Osteocyte (in vitro differentiated cells): ENCODE measurements around the gene RNF133. TPM values are rescaled to one million over a fixed set of nuclear protein-coding genes. Genes with fewer than 3 reads are reported as not detected.
"Not testable (repeated sequence)": the region's sequence is repeated elsewhere in the genome, so short reads cannot be mapped to it uniquely, and the experiment has no call there.

Experiments
- DNase-seq: peaks from one replicate; pipeline ENCODE4 v3.0.0; 2021; ENCODE audit warnings: mixed read lengths; ENCODE audit not compliant: unreplicated experiment; ENCODE audit errors: extremely low spot score
- H3K27ac Mint-ChIP-seq: one replicate; pipeline ENCODE4 v1.8.0; 2021; ENCODE audit warnings: mild to moderate bottlenecking, mixed read lengths; ENCODE audit not compliant: unreplicated experiment
- H3K27me3 Mint-ChIP-seq: one replicate; pipeline ENCODE4 v1.8.0; 2021; ENCODE audit warnings: mixed read lengths; ENCODE audit not compliant: unreplicated experiment
- H3K36me3 Mint-ChIP-seq: one replicate; pipeline ENCODE4 v1.8.0; 2021; ENCODE audit warnings: mixed read lengths; ENCODE audit not compliant: unreplicated experiment
- H3K4me1 Mint-ChIP-seq: one replicate; pipeline ENCODE4 v1.8.0; 2021; ENCODE audit warnings: mixed read lengths; ENCODE audit not compliant: unreplicated experiment
- H3K4me3 Mint-ChIP-seq: one replicate; pipeline ENCODE4 v1.8.0; 2021; ENCODE audit warnings: mild to moderate bottlenecking, moderate library complexity, mixed read lengths; ENCODE audit not compliant: unreplicated experiment
- H3K9me3 Mint-ChIP-seq: one replicate; pipeline ENCODE4 v1.8.0; 2021; ENCODE audit warnings: mixed read lengths; ENCODE audit not compliant: unreplicated experiment
- total RNA-seq: library from RNA; stranded (reverse); gene quantifications from 2 replicates; pipeline ENCODE4 v1.2.1, GENCODE V29; 2021
- TF ChIP-seq, protein P1 (sequence below): fragments of 200-600 bp; sonication (generic); IDR thresholded peaks from 2 replicates; pipeline ENCODE4 v1.5.0; 2021; ENCODE audit warnings: antibody characterized with exemption, mild to moderate bottlenecking, moderate library complexity

Gene RNF133
- total RNA-seq, 1 donor from 2014 or later = not detected

DNA sequence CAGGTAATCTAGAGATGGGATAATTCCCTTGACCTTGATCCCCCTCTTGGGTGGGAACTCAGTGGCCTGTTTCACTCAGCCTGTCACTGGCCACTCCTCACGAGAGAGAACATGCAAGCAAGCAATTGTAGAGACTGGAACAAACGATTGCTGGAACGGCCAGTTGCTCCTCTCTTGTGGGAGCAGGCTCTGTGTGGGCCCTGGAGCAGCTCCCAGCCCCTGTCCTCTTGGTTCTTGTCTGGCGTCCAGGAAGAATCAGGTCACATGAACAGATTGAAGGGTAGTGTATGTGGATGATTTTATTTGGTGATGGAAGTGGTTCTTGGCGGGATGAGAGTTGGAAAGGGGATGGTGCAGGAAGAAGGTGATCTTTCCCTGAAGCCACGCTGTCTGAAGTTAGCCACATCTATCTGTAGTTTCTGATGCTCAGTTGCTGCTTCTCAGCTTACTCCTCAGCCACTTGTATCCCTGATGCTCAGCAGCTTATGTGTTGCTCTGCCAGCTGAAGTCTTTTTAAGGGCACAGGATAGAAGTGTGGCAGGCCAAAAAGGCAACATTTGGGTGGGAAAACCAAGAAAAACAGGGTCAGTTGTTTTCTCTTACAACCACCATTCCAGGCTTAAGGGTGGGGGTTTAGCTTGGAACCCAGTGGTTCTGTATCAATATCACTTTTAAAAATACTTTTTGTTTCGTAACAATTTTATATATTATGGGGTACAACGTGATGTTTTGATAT is 15.9 kb downstream of the RNF133 start:
- H3K4me3 Mint-ChIP-seq = no peak overlapping the region
- H3K27me3 Mint-ChIP-seq = no peaks in the 10 kb centered on the region
- no peak for DNase-seq
- H3K9me3 Mint-ChIP-seq = peaks cover 8% of the 10 kb centered on the region
- H3K27ac Mint-ChIP-seq = no peak overlapping the region
- H3K36me3 Mint-ChIP-seq = no peaks in the 10 kb centered on the region
- no peaks in the 10 kb centered on the region for H3K4me1 Mint-ChIP-seq
- TF ChIP-seq, protein P1, sequence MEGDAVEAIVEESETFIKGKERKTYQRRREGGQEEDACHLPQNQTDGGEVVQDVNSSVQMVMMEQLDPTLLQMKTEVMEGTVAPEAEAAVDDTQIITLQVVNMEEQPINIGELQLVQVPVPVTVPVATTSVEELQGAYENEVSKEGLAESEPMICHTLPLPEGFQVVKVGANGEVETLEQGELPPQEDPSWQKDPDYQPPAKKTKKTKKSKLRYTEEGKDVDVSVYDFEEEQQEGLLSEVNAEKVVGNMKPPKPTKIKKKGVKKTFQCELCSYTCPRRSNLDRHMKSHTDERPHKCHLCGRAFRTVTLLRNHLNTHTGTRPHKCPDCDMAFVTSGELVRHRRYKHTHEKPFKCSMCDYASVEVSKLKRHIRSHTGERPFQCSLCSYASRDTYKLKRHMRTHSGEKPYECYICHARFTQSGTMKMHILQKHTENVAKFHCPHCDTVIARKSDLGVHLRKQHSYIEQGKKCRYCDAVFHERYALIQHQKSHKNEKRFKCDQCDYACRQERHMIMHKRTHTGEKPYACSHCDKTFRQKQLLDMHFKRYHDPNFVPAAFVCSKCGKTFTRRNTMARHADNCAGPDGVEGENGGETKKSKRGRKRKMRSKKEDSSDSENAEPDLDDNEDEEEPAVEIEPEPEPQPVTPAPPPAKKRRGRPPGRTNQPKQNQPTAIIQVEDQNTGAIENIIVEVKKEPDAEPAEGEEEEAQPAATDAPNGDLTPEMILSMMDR = no peak

DNA sequence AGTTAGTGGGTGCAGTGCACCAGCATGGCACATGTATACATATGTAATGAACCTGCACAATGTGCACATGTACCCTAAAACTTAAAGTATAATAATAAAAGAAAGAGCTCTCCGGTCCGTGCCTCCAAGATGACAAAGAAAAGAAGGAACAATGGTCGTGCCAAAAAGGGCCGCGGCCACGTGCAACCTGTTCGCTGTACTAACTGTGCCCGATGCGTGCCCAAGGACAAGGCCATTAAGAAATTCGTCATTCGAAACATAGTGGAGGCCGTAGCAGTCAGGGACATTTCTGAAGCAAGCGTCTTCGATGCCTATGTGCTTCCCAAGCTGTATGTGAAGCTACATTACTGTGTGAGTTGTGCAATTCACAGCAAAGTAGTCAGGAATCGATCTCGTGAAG is 17.7 kb downstream of the RNF133 start:
- not testable (repeated sequence) for H3K9me3 Mint-ChIP-seq, H3K4me3 Mint-ChIP-seq, H3K27me3 Mint-ChIP-seq

DNA sequence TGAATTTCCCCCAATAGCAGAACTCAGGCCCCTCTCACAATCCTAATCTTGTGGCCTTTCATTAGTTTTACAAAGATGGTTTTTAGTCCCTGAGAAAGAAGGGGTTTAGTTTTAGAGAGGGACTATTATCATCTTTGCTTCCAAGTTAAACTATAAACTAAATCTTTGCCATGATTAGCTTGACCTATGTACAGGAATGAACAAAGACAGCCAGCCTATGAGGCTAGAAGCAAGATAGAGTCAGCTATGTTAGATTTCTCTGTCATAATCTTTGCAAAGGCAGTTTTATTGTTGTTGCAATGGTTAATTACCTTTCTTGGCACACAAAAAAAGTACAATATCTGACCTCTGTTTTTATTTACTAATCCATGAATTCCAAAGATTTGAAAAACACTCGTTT is 19.1 kb downstream of the RNF133 start:
- H3K9me3 Mint-ChIP-seq = peaks cover 9% of the 10 kb centered on the region
- H3K4me1 Mint-ChIP-seq = no peaks in the 10 kb centered on the region
- H3K27me3 Mint-ChIP-seq = no peaks in the 10 kb centered on the region
- no peak for DNase-seq
- no peak overlapping the region for H3K27ac Mint-ChIP-seq
- no peaks in the 10 kb centered on the region for H3K36me3 Mint-ChIP-seq
- TF ChIP-seq, protein P1 = no peak
- H3K4me3 Mint-ChIP-seq = no peak overlapping the region

More for the DNA sequence above, 17.7 kb downstream of the RNF133 start:
- H3K36me3 Mint-ChIP-seq, H3K4me1 Mint-ChIP-seq, DNase-seq, H3K27ac Mint-ChIP-seq: not testable (repeated sequence)

DNA sequence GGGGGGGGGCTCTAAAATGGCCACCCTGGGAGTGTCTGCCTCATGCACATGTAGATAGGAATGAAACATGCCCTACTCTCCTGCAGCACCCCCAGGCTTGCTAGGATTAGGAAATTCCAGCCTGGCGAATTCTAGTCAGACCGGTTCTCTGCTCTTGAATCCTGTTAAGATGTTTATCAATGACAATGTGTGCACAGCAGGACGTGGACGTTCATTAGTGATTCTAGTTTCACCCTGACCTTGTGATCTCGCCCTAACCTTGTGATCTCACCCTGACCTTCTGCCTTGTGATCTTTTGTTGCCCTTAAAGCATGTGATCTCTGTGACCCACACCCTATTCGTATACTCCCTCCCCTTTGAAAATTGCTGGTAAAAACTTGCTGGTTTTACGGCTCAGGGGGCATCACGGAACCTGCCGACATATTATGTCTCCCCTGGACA is 19.6 kb downstream of the RNF133 start:
- not testable (repeated sequence) for H3K4me3 Mint-ChIP-seq, H3K36me3 Mint-ChIP-seq, H3K27ac Mint-ChIP-seq, DNase-seq, H3K9me3 Mint-ChIP-seq, H3K27me3 Mint-ChIP-seq, H3K4me1 Mint-ChIP-seq

DNA sequence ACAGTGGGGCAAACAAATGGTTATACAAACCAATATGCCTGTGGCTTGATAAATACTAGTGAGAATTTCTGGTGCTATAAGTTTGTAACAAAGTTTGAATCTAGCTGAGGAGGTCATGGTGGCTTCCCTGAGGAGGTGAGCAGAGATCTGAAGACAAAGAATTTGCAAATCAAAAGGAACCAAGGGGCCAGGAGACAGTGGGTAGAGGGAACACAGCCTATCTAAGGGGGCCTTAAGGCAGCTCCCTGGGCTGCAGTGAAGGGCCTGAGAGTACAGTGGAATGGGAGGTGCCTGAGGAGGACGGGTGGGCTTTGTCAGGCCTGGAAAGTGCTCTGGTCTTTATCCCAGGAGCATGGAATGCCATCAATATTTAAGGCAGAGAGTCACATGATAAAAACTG is 21.8 kb downstream of the RNF133 start:
- no peaks in the 10 kb centered on the region for H3K27me3 Mint-ChIP-seq
- H3K9me3 Mint-ChIP-seq = peaks cover 9% of the 10 kb centered on the region
- H3K27ac Mint-ChIP-seq = no peak overlapping the region
- H3K36me3 Mint-ChIP-seq = no peaks in the 10 kb centered on the region
- no peaks in the 10 kb centered on the region for H3K4me1 Mint-ChIP-seq
- DNase-seq = no peak
- TF ChIP-seq, protein P1 = no peak
- no peak overlapping the region for H3K4me3 Mint-ChIP-seq

DNA sequence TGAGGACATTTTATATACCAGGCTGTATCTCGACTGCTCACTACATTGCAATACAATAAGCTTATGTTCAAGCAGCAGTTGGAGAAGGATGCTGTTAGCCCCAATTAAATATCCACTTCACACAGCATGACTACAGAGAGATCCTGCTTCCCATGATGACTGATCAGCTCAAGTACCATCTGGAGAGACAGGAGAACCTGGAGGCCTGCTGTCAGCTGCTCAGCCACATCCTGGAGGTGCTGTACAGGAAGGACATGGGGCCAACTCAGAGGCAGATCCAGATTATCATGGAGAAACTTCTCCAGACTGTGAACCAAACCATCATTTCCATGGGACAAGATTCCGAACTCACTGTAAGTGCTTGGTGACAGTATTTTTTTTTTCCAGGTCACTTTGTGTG is 22.5 kb downstream of the RNF133 start:
- H3K36me3 Mint-ChIP-seq = no peaks in the 10 kb centered on the region
- H3K4me3 Mint-ChIP-seq = no peak overlapping the region
- no peak for DNase-seq
- no peak overlapping the region for H3K27ac Mint-ChIP-seq
- no peaks in the 10 kb centered on the region for H3K27me3 Mint-ChIP-seq
- no peaks in the 10 kb centered on the region for H3K4me1 Mint-ChIP-seq
- TF ChIP-seq, protein P1 = no peak
- H3K9me3 Mint-ChIP-seq = peaks cover 12% of the 10 kb centered on the region
